Neural progenitor cell (in vitro differentiated cells): ENCODE measurements around the gene ITPR3.

Experiments
- CTCF ChIP-seq: fragments of 200-600 bp; sonication (generic); IDR thresholded peaks from 2 replicates; pipeline ENCODE4 v1.5.1; 2017; ENCODE audit warnings: antibody characterized with exemption, mild to moderate bottlenecking
- EZH2 ChIP-seq: fragments of 200-600 bp; sonication (generic); IDR thresholded peaks from 2 replicates; pipeline ENCODE4 v1.6.1; 2017; ENCODE audit warnings: antibody characterized with exemption, mild to moderate bottlenecking, moderate library complexity
- EZH2phosphoT487 ChIP-seq: fragments of 200-600 bp; sonication (generic); IDR thresholded peaks from 2 replicates; pipeline ENCODE4 v1.6.1; 2017; ENCODE audit warnings: antibody characterized with exemption

GRCh38 chr6:33689879-33690278 lies 68.8 kb downstream of the ITPR3 start:
- TF ChIP-seq CTCF (no peak), EZH2 (no peak), EZH2phosphoT487 (no peak)
